Activated CD8-positive, alpha-beta memory T cell treated with anti-CD3 and anti-CD28 coated beads, Interleukin-2, amount 50 U/mL, for 24 hours (primary cell): ENCODE results near the gene SRRT.

Source experiments
- DNase-seq: peaks from one replicate; pipeline ENCODE4 v3.0.0-alpha.2; 2020; ENCODE audit errors: extremely low read depth

Gene SRRT, protein sequence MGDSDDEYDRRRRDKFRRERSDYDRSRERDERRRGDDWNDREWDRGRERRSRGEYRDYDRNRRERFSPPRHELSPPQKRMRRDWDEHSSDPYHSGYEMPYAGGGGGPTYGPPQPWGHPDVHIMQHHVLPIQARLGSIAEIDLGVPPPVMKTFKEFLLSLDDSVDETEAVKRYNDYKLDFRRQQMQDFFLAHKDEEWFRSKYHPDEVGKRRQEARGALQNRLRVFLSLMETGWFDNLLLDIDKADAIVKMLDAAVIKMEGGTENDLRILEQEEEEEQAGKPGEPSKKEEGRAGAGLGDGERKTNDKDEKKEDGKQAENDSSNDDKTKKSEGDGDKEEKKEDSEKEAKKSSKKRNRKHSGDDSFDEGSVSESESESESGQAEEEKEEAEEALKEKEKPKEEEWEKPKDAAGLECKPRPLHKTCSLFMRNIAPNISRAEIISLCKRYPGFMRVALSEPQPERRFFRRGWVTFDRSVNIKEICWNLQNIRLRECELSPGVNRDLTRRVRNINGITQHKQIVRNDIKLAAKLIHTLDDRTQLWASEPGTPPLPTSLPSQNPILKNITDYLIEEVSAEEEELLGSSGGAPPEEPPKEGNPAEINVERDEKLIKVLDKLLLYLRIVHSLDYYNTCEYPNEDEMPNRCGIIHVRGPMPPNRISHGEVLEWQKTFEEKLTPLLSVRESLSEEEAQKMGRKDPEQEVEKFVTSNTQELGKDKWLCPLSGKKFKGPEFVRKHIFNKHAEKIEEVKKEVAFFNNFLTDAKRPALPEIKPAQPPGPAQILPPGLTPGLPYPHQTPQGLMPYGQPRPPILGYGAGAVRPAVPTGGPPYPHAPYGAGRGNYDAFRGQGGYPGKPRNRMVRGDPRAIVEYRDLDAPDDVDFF

GRCh38 chr7:100874577-100875355 is at the start of gene SRRT:
TSS of gene SRRT (plus strand) at chr7:100875103. CDS start at chr7:100875591, 488 bp downstream.
- peak; percentile 94 for DNase-seq

DNA sequence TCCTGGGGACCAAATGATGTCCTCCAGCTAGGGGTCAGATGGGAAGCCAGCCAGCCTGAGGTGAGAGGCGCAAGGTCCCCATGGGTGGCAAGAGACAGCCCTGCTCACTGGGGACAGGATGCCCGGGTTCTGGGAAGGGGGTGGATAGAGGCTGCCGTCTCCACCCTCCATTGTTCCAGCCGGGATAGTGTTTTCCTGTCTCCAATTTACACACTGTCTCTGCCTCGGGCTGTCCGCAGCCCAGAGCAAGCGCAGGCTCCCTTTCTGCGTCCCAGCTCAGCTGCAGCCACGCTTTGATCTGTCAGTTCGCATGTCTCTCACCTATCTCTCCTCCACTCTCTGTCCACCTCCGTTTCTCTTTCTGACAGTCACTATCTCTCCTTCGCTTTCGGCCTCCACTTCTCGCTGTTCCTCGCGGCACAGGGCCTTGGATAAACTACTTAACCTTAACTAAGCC is 49.7 kb upstream of the SRRT start:
- no peak for DNase-seq

- DNase-seq: no peak
Observed at GRCh38 chr7:100825751-100826513, 49.0 kb upstream of the SRRT start.

- DNase-seq: no peak
Observed at GRCh38 chr7:100826514-100827329, 48.2 kb upstream of the SRRT start.

DNA sequence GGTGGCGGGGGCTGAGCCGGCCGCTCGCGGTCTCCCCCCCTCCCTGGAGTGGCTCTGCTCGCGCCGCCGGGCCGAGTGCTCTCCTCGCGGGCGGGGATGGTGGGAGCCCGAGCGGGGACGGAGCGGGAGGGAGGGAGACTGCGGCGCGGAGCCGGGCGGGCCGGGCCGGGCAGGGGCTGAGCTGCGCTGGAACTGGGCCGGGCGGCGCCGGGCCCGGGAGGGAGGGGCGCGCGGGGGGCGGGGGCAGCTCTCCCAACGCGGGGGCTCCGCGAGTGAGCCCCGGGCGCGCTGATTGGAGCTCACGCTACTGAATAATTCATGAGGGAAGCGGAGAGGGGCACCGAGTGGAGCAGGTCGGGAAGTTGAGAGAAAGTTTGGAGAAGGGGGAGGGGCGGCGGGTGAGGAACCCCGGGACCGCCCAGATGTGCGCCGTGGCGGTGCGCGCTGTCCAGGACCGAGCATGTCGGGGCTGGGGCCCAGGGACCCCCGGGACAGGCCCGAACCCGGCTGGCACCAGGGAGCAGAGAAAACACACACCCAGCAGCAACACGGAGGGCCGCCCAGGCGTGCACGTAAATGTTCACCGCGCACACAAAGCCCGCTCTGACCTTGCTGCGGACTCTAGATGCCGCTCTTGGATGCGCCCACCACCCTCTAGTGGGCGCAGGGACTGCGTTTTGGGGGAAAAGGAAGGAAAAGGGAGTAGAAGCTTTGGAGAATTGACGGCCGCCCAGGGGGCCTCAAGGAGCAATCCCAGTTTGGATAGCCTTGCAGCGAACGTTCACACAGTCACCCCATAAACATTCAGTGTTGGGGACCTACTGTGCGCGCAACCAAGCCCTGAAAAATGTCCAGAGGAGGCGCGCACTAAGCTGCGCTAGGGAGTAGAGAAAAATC is 47.3 kb upstream of the SRRT start, which contains the start of gene EPHB4:
Gene EPHB4, minus strand, starts transcription at position 194 of the 897 bp plus-strand sequence. CDS start 493 bp downstream, outside the sequence.
- DNase-seq: no peak

GRCh38 chr7:100829150-100829716 is 45.7 kb upstream of the SRRT start:
- DNase-seq: no peak

GRCh38 chr7:100830396-100830795 is 44.5 kb upstream of the SRRT start:
- DNase-seq: no peak

DNA sequence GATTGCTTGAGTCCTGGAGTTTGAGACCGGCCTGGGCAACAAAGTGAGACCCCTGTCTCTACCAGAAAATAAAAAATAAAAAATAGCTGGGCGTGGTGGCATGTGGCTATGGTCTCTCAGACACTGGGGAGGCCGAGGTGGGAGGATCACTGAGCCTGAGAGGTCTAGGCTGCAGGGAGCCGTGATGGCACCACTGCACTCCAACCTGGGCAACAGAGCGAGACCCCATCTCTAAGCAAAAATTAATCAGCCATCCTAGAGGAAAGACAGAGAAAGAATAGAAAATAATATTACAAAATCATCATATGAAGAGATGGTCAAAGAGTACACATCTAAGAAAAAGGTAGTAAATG is 42.6 kb upstream of the SRRT start:
- no peak for DNase-seq

DNA sequence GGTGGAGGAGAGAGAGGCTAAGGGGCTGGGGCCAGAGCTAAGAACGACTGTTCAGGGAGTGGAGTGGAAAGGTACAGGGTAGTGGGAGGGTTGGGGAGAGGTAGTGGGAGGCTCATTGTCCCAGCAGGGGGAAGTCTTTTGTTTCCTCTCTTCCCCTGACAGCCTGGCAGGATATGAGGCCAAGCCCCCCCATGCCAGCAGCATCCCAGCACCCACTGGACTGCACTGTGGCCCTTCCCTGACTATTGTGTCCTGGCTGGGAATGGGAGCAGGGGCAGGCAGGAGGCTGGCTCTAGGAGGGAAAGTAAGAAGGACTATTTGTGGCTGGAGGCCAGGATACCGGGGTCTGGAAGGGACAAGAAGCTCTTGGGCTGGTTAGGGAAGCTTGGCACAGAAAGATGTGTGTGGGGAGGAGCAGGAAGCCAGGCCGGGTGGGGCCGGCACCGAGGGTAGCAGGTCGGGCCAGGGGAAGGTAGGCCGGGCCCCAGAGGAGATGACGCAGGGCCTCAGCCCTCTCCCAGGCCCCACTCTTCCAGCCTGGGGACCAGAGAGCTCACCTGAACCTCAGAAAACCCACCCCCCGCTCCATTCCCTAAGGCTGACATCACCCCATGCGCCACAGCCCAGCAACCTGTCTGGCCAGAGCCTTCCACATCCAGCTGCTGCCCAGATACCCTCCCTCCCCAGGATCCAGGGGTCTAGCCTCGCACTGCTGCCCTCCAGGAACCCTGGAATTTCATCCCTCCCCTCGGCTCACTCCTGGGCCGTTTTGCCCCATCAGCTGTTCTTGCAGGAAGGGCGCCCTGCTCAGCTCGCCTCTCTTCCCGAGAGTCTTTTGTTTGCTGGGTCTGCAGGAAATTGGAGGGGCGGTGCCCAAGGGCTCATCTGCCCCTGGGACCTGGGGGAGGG is 38.7 kb upstream of the SRRT start:
- no peak for DNase-seq

DNA sequence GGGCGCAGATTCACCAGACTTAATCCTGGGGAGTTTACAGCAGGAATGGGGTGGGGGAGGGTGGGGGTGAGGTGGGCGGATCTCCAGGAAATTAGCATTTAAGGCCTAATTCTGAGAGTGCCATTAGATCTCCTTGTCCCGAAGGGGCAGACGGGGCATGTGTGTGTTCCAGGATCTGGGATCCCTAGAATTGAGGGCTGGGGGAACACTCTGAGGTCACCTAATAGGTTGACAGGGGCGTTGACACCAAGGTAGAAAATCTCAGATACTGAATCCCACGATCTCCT is 38.1 kb upstream of the SRRT start:
- no peak for DNase-seq

DNA sequence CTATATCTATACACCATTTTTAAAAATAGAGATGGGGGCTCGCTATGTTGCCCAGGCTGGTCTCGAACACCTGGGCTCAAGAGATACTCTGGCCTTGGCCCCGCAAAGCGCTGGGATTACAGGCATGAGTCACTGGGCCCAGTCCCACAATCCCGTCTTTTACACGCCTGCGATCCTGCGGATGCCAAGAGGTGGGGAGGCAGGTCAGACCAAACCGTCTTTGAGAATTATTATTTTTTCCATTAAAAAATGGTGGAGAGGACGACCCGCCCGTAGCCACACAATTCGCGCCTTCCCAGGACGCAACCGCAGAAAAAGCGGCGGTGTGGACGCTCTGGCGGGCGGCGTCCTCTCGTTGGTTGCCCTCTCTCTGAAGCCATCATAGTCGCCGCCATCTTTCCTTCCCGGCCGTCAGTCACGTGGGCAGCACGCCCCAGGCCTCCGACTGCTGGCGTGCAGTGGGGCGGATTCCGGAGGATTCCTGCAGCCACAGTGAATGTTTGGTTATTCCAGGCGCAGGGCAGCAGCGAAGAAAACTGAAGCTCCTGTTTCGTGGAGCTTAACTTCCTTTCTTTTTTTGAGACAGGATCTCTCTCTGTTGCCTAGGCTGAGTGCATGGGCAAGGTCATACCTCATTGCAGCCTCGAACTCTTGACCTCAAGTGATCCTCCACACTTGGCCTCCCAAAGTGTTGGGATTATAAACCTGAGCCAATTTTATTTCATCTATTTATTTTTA is 37.6 kb upstream of the SRRT start:
- DNase-seq: peak; percentile 56

DNA sequence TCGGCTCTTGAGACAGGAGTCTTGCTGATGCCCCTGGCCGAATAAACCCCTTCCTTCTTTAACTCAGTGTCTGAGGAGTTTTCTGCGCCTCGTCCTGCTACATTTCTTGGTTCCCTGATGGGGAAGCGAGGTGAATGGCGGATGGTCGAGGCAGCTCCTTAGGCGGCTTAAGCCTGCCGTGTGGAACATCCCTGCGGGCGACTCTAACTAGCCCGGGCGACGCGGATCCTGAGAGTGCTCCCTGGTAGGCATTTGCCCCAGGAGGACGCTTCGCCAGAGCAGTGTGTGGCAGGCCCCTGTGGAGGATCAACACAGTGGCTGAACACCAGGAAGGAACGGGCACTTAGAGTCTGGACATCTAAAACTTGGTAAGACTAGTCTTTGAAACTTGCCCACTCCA is 35.5 kb upstream of the SRRT start:
- no peak for DNase-seq

DNA sequence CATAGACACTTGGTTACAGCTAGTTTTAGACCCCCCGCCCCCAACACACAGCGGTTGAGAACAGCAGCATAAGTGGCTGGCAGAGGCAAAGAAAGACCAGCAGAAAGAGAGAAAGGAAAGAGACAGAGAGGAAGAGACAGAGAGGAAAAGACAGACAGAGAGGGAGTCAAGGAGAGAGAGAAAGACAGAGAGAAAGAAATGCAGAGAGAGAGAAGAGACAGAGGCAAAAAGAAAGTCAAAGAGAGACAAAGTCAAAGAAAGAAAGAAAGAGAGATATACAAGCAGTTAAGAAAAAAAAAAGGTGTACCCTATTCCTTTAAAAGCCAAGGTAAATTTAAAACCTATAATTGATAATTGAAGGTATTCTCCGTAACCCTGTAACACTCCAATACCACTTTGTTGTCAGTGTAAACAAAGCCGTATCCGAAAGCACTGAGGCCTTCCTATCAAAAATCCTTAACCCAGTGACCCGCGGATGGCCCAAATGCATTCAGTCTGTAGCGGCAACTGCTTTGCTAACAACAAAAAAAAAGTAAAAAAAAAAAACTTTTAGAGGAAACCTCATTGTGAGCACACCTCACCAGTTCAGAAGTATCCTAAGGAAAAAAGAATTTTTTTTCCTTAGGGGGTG is 34.3 kb upstream of the SRRT start:
- DNase-seq: no peak

DNA sequence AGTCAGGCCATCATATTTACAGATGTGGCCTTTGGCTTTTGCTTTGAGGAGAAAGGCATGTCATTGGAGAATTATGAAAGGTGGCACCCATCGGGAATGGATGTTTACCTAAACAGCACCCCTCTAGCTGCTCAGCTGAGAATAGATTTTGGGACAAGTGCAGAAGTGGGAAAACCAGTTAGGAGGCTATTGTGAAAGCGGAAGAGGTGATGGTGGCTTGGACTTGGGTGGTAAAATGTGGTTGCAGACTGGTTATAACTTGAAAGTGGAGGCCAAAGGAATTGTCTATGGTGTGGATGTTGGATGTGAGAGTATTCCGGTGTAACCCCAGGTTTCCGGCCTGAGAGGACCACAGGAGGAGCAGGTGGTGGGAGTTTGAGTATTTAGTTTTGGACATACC is 27.5 kb upstream of the SRRT start:
- DNase-seq: no peak

- DNase-seq: peak; percentile 64
Observed at GRCh38 chr7:100852048-100852872, 22.6 kb upstream of the SRRT start, which contains the start of gene SLC12A9. TSS of gene SLC12A9 (plus strand) at chr7:100852713. CDS start at chr7:100854198, 1,485 bp downstream.
